Gastroesophageal sphincter (tissue), 4 donors: ENCODE data around the gene NPLOC4. TPM values are rescaled to one million over a fixed set of nuclear protein-coding genes. Genes with fewer than 3 reads are reported as not detected.

Experiments used
- ATAC-seq: fragments of 150-250 bp; one replicate; pipeline ENCODE4 v1.9.1; 2016; ENCODE audit warnings: mild to moderate bottlenecking, moderate library complexity
- H3K27ac ChIP-seq, 4 donors: fragments of 200-600 bp; sonication (generic) in 3 of 4; 1 replicate in 3 of 4; 2 replicates in 1 of 4; pipeline ENCODE4 v1.5.1; 2016 to 2019
- H3K27me3 ChIP-seq: fragments of 200-600 bp; sonication (generic); one replicate; pipeline ENCODE4 v1.5.1; 2019
- H3K36me3 ChIP-seq, 2 donors: fragments of 200-600 bp; sonication (generic); one replicate each; pipeline ENCODE4 v1.5.1; 2019; ENCODE audit warnings: control low read depth in 1 of 2
- H3K4me1 ChIP-seq, 3 donors: fragments of 200-600 bp; sonication (generic); 1 replicate in 2 of 3; 2 replicates in 1 of 3; pipeline ENCODE4 v1.5.1; 2016 to 2019; ENCODE audit warnings: control low read depth in 2 of 3
- H3K4me3 ChIP-seq, 2 donors: fragments of 200-600 bp; sonication (generic); one replicate each; pipeline ENCODE4 v1.5.1; 2019; ENCODE audit warnings: mild to moderate bottlenecking in 1 of 2, moderate library complexity in 1 of 2
- H3K9me3 ChIP-seq, 3 donors: fragments of 200-600 bp; sonication (generic); one replicate each; pipeline ENCODE4 v1.5.1; 2017 to 2019; ENCODE audit warnings: control low read depth in 2 of 3
- EP300 ChIP-seq: sonication (generic); formaldehyde crosslinking; IDR thresholded peaks from one replicate; pipeline ENCODE4 v1.6.1; 2017; ENCODE audit warnings: antibody characterized with exemption, mild to moderate bottlenecking
- POLR2A ChIP-seq, 2 donors: fragments of 450-650 bp; IDR thresholded peaks; one replicate each; pipeline ENCODE4 v1.6.1; 2017; ENCODE audit warnings: antibody characterized with exemption in 2 of 2, mild to moderate bottlenecking in 2 of 2, moderate library complexity in 1 of 2
- POLR2AphosphoS5 ChIP-seq: sonication (generic); formaldehyde crosslinking; IDR thresholded peaks from one replicate; pipeline ENCODE4 v1.6.1; 2017; ENCODE audit warnings: antibody characterized with exemption
- WGBS, 2 donors: methylation state at CpG; one replicate each; pipeline ENCODE4 v1.1.5; 2018; ENCODE audit warnings: low coverage in 1 of 2; 5-methylcytosine and 5-hydroxymethylcytosine counted together
- total RNA-seq, 4 donors: library from RNA; depleted of rRNA; stranded (reverse); fragments of >200 nt; gene quantifications; one replicate each; pipeline ENCODE4 v1.1.0, GENCODE V29; 2016
- TF ChIP-seq, protein P1 (sequence below), 4 experiments: fragments of 200-600 bp in 2 of 4; fragments of 450-650 bp in 2 of 4; sonication (generic) in 1 of 4; IDR thresholded peaks; one replicate each; pipeline ENCODE4 v1.5.1; 2017 to 2019; ENCODE audit warnings: antibody characterized with exemption in 4 of 4, mild to moderate bottlenecking in 2 of 4, moderate library complexity in 2 of 4

Gene NPLOC4
- total RNA-seq, 4 donors from 2014 or later = 49.5 to 83.8 (median 58.0) TPM

DNA sequence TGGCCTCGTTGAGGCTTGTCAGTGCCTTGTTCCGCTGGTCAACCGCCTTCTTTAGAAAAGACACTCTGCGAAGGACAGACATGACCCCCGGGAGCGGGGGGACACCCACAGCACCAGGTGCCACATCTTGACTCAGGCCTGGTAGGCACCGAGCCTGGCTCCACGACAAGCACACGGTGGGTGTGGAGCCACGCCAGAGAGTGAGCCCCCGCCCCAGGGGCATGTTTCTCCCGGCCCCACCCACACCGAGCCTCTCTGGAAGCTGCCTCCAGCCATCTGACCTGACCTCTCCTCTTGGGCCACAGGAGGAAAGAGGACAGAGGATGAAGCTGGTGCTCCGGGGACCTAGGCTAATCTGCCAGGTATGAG, 89.3 kb downstream of the NPLOC4 start:
- no peak for TF ChIP-seq POLR2AphosphoS5
- TF ChIP-seq, protein P1, sequence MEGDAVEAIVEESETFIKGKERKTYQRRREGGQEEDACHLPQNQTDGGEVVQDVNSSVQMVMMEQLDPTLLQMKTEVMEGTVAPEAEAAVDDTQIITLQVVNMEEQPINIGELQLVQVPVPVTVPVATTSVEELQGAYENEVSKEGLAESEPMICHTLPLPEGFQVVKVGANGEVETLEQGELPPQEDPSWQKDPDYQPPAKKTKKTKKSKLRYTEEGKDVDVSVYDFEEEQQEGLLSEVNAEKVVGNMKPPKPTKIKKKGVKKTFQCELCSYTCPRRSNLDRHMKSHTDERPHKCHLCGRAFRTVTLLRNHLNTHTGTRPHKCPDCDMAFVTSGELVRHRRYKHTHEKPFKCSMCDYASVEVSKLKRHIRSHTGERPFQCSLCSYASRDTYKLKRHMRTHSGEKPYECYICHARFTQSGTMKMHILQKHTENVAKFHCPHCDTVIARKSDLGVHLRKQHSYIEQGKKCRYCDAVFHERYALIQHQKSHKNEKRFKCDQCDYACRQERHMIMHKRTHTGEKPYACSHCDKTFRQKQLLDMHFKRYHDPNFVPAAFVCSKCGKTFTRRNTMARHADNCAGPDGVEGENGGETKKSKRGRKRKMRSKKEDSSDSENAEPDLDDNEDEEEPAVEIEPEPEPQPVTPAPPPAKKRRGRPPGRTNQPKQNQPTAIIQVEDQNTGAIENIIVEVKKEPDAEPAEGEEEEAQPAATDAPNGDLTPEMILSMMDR (IDR thresholded peaks at IDR 0.05) = no peak
- no peak for TF ChIP-seq EP300
- no peak for TF ChIP-seq POLR2A (IDR thresholded peaks at IDR 0.05)
- ATAC-seq = no peak
- peaks cover 0 to 81% of the 10 kb centered on the region in 2 donors for H3K36me3 ChIP-seq
- H3K27me3 ChIP-seq = no peaks in the 10 kb centered on the region
- H3K9me3 ChIP-seq = no peaks in the 10 kb centered on the region
- H3K4me3 ChIP-seq = no peak overlapping the region
- WGBS, 2 donors = 75% methylated on average over 3 of the region's 14 CpGs; no CpG with 5 or more reads in 1 of the 2 donors
- H3K27ac ChIP-seq = no peak overlapping the region
- peaks cover 0 to 23% (median 6%) of the 10 kb centered on the region in 3 donors for H3K4me1 ChIP-seq

DNA sequence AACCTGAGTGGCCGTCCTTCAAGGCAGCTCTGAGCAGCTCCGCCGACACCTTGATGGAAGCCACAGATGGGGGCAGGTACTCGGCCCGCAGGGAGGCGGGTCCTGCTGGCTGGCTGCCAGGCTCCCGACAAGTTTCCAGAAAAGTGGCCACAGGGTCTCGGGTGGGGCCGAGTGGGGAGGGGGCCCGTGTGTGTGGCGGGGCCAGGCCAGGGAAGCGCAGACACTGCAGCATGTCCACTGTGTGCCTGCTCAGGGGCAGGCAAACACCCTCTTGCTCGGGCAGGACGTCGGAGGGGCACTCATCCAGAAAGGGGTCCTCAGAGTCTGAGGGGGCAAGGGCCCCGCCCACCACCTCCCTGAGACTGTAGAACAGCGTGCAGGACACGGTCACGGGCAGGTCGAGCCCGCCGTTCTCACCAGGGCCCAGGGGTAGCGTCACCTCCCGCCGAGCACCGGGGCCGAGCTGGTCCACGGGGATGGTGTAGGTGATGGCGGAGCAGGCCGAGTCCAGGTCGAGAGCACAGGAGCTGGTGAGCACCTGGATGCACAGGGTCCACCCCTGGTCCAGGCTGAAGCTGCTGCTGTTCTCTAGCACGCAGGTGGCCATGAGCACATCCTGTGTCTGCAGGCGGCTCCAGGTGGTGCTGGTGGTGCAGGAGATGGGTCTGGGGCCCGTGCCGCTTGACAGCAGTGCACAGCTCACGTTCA, 89.9 kb downstream of the NPLOC4 start:
- Histone ChIP-seq H3K27ac (no peak overlapping the region), H3K9me3 (no peaks in the 10 kb centered on the region), H3K4me1 (peaks cover 0 to 23% (median 6%) of the 10 kb centered on the region in 3 donors), H3K36me3 (peaks cover 0 to 86% of the 10 kb centered on the region in 2 donors), H3K27me3 (no peaks in the 10 kb centered on the region), H3K4me3 (no peak overlapping the region)
- no peak for ATAC-seq
- 100% methylated on average over 3 of the region's 36 CpGs; no CpG with 5 or more reads in 1 of the 2 donors for WGBS, 2 donors
- TF ChIP-seq, protein P1 (IDR thresholded peaks at IDR 0.05) = no peak
- TF ChIP-seq POLR2A (IDR thresholded peaks at IDR 0.05) (no peak), POLR2AphosphoS5 (no peak), EP300 (no peak)

DNA sequence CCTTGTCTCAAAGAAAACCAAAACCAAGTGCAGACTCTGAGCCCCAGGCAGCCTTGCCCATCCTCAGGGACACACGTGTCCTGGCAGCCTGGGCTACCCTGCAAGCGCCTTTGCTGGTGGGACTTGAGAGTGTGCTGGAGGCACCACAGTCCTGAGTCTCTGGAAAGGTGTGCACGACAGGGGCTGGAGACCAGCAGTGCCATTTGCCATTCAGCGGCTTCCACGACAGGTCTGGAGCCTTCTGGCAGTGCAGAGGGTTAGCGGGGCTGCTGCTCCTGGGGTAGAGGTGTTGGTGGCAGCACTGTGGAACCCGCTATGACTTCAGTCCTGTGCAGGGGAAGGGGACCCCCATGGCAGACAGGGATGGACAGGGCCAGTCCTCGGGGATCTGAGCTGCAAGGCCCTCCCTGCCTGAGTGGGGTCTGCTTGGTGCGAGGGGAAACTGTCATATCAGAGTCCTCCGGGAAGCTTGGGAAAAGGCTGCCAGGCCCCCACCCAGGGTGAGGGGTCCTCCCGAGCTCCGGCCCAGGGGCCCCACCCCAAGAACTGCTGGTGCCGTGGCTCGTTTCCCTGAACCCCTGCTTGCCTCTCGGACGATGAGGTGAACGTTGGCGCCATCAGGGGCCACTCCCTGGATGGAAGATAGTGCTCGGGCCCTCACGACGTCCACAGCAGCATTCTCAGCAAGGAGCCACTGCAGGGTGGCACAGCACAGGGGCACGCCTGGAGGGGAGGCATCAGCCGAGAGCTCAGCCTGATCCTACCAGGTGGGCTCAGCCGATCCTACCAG, 91.6 kb downstream of the NPLOC4 start:
- 65% methylated on average over 4 of the region's 24 CpGs; no CpG with 5 or more reads in 1 of the 2 donors for WGBS, 2 donors
- Histone ChIP-seq H3K27ac (no peak overlapping the region), H3K36me3 (peaks cover 0 to 95% of the 10 kb centered on the region in 2 donors), H3K9me3 (no peaks in the 10 kb centered on the region), H3K4me3 (no peak overlapping the region), H3K4me1 (peaks cover 0 to 6% (median 0%) of the 10 kb centered on the region in 3 donors), H3K27me3 (no peaks in the 10 kb centered on the region)
- ATAC-seq = no peak
- TF ChIP-seq POLR2AphosphoS5 (no peak), POLR2A (IDR thresholded peaks at IDR 0.05) (no peak), EP300 (no peak)
- TF ChIP-seq, protein P1 (IDR thresholded peaks at IDR 0.05) = no peak

DNA sequence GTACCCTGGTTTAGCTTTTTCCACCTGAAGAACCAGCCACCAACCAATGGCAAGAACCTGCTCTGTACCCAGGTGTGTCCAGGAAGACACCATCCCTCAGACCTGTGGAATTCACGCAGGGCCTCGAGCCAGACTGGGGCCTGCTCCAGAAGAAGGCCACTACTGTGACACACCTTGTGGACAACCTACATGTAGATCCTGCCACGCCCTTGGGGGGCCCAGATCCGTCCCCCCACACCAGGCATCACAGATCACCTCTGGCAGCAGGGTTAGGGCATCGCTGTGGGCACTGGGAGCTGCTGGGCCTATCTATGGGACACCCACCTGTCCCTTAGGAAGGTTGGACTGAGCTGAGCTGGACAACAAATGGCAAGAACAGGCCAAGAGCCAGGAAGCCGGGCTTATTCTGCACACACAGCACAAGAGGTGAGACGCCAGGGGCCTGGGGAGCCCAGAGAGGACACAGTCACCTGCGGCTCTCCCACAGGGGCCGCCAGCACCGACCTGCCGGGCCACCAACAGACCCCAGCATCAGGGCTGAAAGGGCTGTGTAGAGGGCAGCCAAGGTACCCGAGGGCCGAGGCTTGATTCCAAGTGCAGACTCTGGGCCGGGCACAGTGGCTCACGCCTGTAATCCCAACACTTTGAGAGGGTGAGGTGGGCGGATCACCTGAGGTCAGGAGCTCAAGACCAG, 92.5 kb downstream of the NPLOC4 start:
- ATAC-seq = no peak
- H3K4me1 ChIP-seq = no peaks in the 10 kb centered on the region
- H3K4me3 ChIP-seq = no peak overlapping the region
- no peaks in the 10 kb centered on the region for H3K27me3 ChIP-seq
- WGBS, 2 donors = no CpG with 5 or more reads among the region's 16 CpGs
- no peaks in the 10 kb centered on the region for H3K9me3 ChIP-seq
- no peak for TF ChIP-seq POLR2AphosphoS5
- no peak for TF ChIP-seq EP300
- TF ChIP-seq, protein P1 (IDR thresholded peaks at IDR 0.05) = no peak
- no peak for TF ChIP-seq POLR2A (IDR thresholded peaks at IDR 0.05)
- peaks cover 0 to 95% of the 10 kb centered on the region in 2 donors for H3K36me3 ChIP-seq
- no peak overlapping the region for H3K27ac ChIP-seq
